Skeletal muscle tissue (tissue), 4 donors: Measurements from ENCODE around the gene CTNNA1. TPM values are rescaled to one million over a fixed set of nuclear protein-coding genes. Genes with fewer than 3 reads are reported as not detected.
A peak's percentile ranks its signal among the peaks of the same experiment; 100 is the strongest.

Experiments used
- H3K27ac ChIP-seq: one replicate; pipeline ENCODE4 v1.7.0; 2013; ENCODE audit warnings: mild to moderate bottlenecking, low read depth, low read length, inconsistent platforms
- H3K27me3 ChIP-seq, 3 donors: one replicate each; pipeline ENCODE4 v1.7.0; 2013; ENCODE audit warnings: low read length in 3 of 3; ENCODE audit not compliant: control insufficient read depth in 3 of 3, insufficient read depth in 3 of 3
- H3K36me3 ChIP-seq, 3 donors: one replicate each; pipeline ENCODE4 v1.7.0; 2013; ENCODE audit warnings: low read length in 3 of 3; ENCODE audit not compliant: control insufficient read depth in 3 of 3, insufficient read depth in 3 of 3
- H3K4me1 ChIP-seq, 3 donors: one replicate each; pipeline ENCODE4 v1.7.0; 2013; ENCODE audit warnings: low read length in 3 of 3, mild to moderate bottlenecking in 3 of 3; ENCODE audit not compliant: control insufficient read depth in 3 of 3, insufficient read depth in 3 of 3
- H3K4me3 ChIP-seq, 3 donors: one replicate each; pipeline ENCODE4 v1.7.0; 2013; ENCODE audit warnings: low read length in 3 of 3
- H3K9ac ChIP-seq, 3 donors: one replicate each; pipeline ENCODE4 v1.7.0; 2013; ENCODE audit warnings: low read length in 3 of 3, mild to moderate bottlenecking in 3 of 3, moderate library complexity in 2 of 3, low read depth in 1 of 3
- H3K9me3 ChIP-seq, 3 donors: one replicate each; pipeline ENCODE4 v1.7.0; 2013; ENCODE audit warnings: low read length in 3 of 3; ENCODE audit not compliant: control insufficient read depth in 3 of 3
- total RNA-seq: library from RNA; depleted of rRNA; stranded (reverse); fragments of >200 nt; gene quantifications from one replicate; pipeline ENCODE4 v1.2.3, GENCODE V29; 2014
- donor health status: Osteomylitis.

Gene CTNNA1
- total RNA-seq, 1 donor from 2014 or later = 375 TPM

DNA sequence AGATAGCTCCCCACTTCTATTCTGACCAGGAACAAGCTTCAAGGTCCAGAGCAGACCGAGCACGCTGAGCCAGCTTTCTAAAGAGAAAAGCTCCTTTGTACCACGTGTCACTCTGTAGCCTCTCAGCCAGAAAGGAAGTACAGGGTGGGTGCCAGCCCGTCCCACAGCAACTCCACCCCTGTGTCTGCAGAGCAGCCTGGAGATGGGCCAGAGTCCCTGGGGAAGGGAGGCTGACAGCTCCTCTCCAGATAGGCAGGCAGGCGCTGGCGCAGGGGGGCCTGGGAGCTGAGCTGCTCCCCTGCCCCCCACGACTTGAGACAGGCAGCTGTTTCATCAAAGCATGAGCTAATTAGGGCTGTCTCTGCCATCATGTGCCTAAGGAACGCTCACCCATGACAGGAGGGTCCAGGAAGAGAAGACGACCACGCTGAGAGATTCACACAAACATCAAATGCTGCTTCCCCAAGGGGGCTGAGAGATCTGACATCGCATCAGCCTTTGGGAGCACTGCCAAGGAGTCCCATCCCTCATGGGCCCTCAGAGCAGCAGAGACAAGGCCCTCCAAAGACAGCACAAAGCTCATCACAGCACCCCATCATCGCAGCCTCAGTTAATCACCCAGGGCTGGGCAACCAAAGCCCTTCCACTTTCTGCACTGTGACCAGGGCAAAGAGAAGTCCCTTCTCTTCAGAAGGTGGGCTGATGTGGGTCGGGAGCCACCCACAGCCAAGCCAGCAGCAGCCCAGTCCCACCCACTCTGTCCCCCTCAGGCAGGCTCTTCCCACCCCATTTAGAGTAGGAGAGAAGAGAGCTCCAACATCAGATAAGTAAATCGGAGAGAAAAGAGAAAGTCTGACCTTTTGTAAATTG lies 200.4 kb downstream of the CTNNA1 start:
- H3K9ac ChIP-seq = peak overlapping the region; percentile 63 to 72 (median 65)
- H3K4me1 ChIP-seq = peaks cover 53 to 72% (median 59%) of the 10 kb centered on the region in 3 donors
- H3K9me3 ChIP-seq = no peaks in the 10 kb centered on the region
- peak overlapping the region; percentile 90 for H3K27ac ChIP-seq
- H3K4me3 ChIP-seq = peak overlapping the region; percentile 32 to 64 (median 55)
- H3K27me3 ChIP-seq = no peaks in the 10 kb centered on the region
- H3K36me3 ChIP-seq = peaks cover 2 to 4% (median 3%) of the 10 kb centered on the region in 3 donors

DNA sequence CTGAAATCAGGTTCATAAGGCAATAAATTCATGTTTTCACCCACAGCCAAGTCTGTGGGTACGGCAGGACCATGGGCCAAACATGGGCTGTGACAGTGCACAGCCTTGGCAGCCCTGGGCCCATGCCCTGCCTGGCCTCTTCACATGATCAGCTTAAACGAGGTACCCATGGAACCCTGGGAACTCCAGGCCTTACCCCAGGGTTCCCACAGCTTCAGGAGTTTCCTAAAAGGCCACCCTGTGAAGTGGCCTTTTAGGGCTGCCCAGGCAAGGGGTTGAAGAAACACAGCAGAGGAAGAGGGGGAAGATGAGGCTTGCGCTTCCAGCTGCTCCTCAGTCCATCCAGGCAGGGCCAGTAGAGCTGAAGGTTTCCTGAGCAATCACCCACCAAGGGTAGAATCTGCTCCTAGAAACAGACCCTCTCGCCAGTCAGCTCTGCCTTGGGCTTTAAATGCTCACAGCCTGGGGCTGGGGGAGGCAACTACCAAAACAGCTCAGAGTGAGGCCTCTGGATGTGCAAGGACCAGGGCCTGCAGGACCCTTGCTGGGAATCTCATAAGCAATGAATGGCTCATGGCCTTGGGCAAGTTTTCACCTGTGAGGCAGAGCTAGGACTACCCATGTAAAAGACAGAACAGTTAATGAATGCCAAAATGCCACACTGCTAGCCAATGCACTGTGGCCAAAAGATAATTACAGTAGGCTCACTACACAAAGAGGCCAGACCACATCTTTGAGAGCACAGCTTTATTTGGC lies 201.2 kb downstream of the CTNNA1 start:
- H3K36me3 ChIP-seq = peaks cover 2 to 4% (median 3%) of the 10 kb centered on the region in 3 donors
- H3K27ac ChIP-seq = peak overlapping the region; percentile 90
- no peaks in the 10 kb centered on the region for H3K9me3 ChIP-seq
- H3K27me3 ChIP-seq = no peaks in the 10 kb centered on the region
- peak overlapping the region in 2 of 3 donors; percentile 42 to 54 for H3K9ac ChIP-seq
- H3K4me3 ChIP-seq = peak overlapping the region in 2 of 3 donors; percentile 32 to 45
- peaks cover 53 to 65% (median 59%) of the 10 kb centered on the region in 3 donors for H3K4me1 ChIP-seq

DNA sequence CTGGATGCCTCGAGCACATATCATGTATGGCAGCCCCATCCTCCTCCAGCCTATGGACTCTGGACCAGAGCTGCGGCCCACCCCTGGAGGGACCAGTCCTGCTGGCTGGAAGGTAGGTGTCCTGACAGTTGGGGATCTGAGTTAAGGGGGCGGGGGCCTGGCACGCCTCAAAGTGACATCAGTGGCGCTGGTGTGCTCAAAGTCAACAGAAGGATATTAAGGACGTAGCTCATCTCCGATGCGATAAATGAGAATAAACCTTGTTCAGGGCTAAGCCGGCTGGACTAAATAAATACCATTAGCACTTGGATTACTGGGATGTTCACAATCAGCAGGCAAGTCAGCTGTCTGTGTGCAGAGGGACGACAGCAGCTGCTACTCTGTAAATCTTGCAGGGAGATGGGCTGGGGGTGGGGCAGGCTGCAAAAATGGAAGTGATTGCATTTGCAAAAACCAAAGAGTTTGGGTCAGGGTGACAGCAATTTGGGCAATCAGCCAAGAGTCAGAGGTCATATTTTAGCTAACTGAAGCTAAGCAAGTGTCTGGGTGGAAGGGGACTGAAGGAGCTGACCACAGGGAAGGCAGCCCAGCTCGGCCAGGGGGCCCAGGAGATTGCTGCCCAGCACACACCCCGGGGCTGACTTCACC lies 201.9 kb downstream of the CTNNA1 start:
- Histone ChIP-seq H3K9ac (peak overlapping the region; percentile 17 to 50 (median 37)), H3K4me3 (peak overlapping the region in 2 of 3 donors; percentile 24 to 45), H3K9me3 (no peaks in the 10 kb centered on the region), H3K36me3 (peaks cover 2 to 4% (median 3%) of the 10 kb centered on the region in 3 donors), H3K4me1 (peaks cover 48 to 58% (median 55%) of the 10 kb centered on the region in 3 donors), H3K27ac (peak overlapping the region; percentile 90), H3K27me3 (no peaks in the 10 kb centered on the region)

DNA sequence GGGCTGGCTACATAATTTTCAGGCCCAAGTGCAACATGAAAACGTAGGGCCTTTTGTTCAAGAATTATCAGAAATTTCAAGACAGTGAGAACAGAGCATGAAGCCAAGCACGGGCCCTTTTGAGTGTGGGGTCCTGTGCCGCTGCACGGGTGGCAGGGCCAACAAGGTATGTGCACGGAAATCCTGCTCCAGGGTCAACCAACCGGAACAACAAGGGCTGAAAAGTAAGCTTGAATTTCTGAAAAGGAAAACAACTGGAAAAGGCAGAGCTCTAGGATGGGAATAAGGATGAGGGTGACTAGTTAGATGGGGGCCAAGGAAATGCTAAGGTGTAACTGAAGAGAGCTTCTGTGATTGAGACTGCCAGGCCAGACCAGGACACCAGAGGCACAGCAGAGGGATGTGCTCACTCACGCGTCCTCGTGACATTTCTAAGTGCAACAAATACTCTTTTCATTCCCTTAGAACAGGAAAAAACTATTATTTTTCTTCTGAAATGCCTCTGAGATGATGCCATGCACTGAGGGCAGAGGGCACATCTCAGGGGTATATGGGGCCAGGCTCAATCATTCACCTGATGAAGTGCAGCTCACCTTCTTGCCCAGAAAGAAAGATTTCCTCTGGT lies 202.6 kb downstream of the CTNNA1 start:
- Histone ChIP-seq H3K4me3 (no peak overlapping the region), H3K4me1 (peaks cover 48 to 52% (median 51%) of the 10 kb centered on the region in 3 donors), H3K9me3 (no peaks in the 10 kb centered on the region), H3K9ac (peak overlapping the region; percentile 17 to 50 (median 37)), H3K27me3 (no peaks in the 10 kb centered on the region), H3K36me3 (peaks cover 2 to 4% (median 2%) of the 10 kb centered on the region in 3 donors), H3K27ac (peak overlapping the region; percentile 90)

DNA sequence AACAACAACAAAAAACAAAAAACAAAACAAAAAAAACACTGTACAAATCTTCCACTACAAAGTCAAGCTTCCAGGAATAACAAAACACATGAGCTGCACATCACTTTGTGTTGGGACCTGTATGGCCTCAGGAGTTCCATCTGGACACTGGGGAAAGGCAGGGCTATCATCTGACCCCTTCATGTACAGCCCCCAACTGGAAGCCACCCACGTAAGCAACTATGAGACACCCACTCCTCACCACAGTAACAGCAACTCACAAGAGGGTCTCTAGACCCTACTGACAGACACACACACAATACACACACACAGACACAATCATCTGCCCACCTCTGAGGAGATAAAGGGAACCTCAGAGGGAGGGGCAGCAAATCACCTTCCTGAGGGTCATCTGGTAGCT lies 203.6 kb downstream of the CTNNA1 start:
- H3K4me1 ChIP-seq = peaks cover 41 to 42% (median 42%) of the 10 kb centered on the region in 3 donors
- H3K9me3 ChIP-seq = no peaks in the 10 kb centered on the region
- no peak overlapping the region for H3K4me3 ChIP-seq
- no peak overlapping the region for H3K27ac ChIP-seq
- no peaks in the 10 kb centered on the region for H3K27me3 ChIP-seq
- H3K9ac ChIP-seq = no peak overlapping the region
- H3K36me3 ChIP-seq = no peaks in the 10 kb centered on the region

DNA sequence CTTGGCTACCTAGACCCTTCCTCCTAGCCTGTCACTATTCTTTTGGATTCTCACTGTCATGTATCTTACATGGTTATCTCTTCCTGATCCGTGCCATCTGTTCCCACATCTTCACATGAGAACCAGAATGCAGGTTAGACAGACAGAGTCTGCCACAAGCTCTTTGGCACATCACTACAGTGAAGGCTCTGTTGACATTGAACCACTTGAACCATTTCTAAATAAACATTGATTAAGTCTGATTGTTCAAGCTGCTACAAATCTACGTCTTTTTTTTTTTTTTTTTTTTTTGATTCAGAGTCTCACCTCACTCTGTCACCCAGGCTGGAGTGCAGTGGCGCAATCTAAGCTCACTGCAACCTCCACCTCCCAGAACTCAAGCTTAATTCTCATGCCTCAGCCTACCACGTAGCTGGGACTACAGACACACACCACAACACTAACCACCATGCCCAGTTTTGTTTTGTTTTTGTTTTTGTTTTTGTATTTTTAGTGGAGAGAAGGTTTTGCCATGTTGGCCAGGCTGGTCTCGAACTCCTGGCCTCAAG lies 207.0 kb downstream of the CTNNA1 start:
- Histone ChIP-seq H3K27me3 (no peaks in the 10 kb centered on the region), H3K4me1 (peaks cover 7 to 8% (median 7%) of the 10 kb centered on the region in 3 donors), H3K9me3 (no peaks in the 10 kb centered on the region), H3K9ac (no peak overlapping the region), H3K36me3 (no peaks in the 10 kb centered on the region), H3K27ac (no peak overlapping the region), H3K4me3 (no peak overlapping the region)

DNA sequence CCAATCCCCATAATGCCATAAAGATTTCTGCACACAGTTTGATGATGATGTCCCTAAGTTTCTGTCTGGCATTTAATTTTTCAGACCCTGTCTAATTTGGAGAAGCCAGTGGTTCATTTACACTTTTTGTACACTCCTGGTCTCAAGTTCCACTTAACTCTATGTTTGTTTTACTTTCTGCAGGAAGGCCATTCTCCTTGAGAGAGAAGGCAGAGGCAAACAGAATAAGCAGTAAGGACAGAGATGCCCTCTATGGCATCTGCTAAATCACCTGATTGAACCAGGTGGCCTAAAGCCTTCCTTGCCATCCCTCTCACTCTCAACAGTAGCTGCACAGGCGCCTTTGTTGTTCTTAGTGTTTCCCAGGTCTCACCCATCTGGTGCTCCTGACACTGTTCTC lies 208.0 kb downstream of the CTNNA1 start:
- no peak overlapping the region for H3K4me3 ChIP-seq
- H3K9ac ChIP-seq = no peak overlapping the region
- no peaks in the 10 kb centered on the region for H3K4me1 ChIP-seq
- H3K36me3 ChIP-seq = no peaks in the 10 kb centered on the region
- H3K27ac ChIP-seq = no peak overlapping the region
- H3K9me3 ChIP-seq = no peaks in the 10 kb centered on the region
- no peaks in the 10 kb centered on the region for H3K27me3 ChIP-seq

DNA sequence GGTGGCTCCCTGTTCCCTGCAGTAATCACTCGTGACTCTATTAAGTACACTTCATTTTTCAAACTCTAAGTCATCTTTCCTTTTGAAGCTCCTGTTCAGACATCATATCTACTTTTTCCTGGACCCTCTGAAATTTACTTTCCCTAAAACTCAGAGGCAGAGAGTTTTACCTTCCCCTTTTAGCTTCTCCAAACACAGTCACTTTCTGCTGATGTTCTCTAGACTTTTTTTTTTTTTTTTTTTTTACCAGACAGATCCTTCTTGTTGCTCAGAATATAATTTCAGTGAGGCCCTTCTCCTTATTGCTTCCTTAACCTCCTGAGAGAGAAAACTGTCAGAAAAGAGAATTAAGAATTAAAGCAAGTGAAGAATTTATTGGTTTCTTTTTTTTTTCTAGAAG lies 208.5 kb downstream of the CTNNA1 start:
- Histone ChIP-seq H3K4me3 (no peak overlapping the region), H3K36me3 (no peaks in the 10 kb centered on the region), H3K27me3 (no peaks in the 10 kb centered on the region), H3K9ac (no peak overlapping the region), H3K9me3 (no peaks in the 10 kb centered on the region), H3K27ac (no peak overlapping the region), H3K4me1 (no peaks in the 10 kb centered on the region)

DNA sequence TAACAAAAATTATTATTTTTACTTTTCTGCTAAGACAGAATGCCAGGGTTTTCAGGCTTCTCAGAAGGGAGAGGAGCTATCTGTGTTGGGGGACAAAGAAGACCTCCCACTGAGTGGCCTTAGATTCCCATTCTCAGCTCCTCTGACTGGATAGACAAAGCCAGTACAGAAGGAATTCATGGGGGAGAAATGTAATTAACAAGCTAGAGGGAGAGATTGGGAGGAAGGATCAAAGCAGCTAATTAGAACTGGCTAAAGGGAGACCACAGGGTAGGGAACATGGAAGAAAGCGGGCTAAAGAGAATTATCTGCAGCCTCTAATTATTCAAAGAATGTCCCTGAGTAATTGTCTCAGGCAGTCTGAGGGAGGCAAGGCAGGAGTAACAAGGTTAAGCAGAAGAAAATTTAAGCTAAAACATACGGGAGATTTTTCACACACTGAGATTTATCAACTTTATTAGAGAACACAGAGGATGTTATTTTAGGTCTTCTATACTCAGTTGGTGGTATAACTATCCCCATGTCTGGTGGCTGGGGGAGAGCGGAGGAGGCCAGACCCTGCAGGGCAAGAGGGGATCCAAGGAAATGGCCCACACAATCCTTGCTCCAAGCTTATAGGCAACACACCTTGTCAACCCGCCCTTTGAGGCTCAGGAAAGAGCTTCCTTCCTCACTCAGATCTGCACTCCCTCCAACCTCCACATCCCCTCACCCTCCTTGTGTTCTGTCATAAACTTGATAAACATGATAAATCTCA lies 209.6 kb downstream of the CTNNA1 start:
- Histone ChIP-seq H3K4me1 (peaks cover 0 to 2% (median under 1%) of the 10 kb centered on the region in 3 donors), H3K4me3 (no peak overlapping the region), H3K9me3 (no peaks in the 10 kb centered on the region), H3K27me3 (no peaks in the 10 kb centered on the region), H3K36me3 (no peaks in the 10 kb centered on the region), H3K27ac (no peak overlapping the region), H3K9ac (no peak overlapping the region)
